Inferior parietal cortex (tissue), 1 donor: ENCODE measurements around the gene FYTTD1.

Source experiments
- DNase-seq: peaks from one replicate; pipeline ENCODE4 v3.0.0-alpha.2; 2016; ENCODE audit errors: extremely low spot score

Gene FYTTD1

GRCh38 chr3:197793247-197793646 lies 43.6 kb downstream of the FYTTD1 start:
- no peak for DNase-seq

- no peak for DNase-seq
These were observed 44.4 kb downstream of the FYTTD1 start for GRCh38 chr3:197794115-197794514.

- no peak for DNase-seq
These were observed 45.5 kb downstream of the FYTTD1 start for GRCh38 chr3:197795200-197795599.

GRCh38 chr3:197796087-197796486 lies 46.4 kb downstream of the FYTTD1 start:
- DNase-seq = no peak

GRCh38 chr3:197798863-197799262 lies 49.2 kb downstream of the FYTTD1 start:
- no peak for DNase-seq

GRCh38 chr3:197800379-197800778 lies 50.7 kb downstream of the FYTTD1 start:
- DNase-seq = no peak

- DNase-seq = no peak
These were observed 52.5 kb downstream of the FYTTD1 start for GRCh38 chr3:197801891-197802778.

- no peak for DNase-seq
These were observed 53.2 kb downstream of the FYTTD1 start for GRCh38 chr3:197802779-197803459.

GRCh38 chr3:197804511-197804910 lies 54.8 kb downstream of the FYTTD1 start:
- DNase-seq = no peak

GRCh38 chr3:197807969-197808587 lies 58.4 kb downstream of the FYTTD1 start:
- DNase-seq = no peak

- no peak for DNase-seq
These were observed 59.8 kb downstream of the FYTTD1 start for GRCh38 chr3:197809356-197810020.

GRCh38 chr3:197810901-197811300 lies 61.2 kb downstream of the FYTTD1 start:
- DNase-seq = no peak

- DNase-seq = no peak
These were observed 61.7 kb downstream of the FYTTD1 start for GRCh38 chr3:197811343-197811742.

GRCh38 chr3:197814372-197814771 lies 64.7 kb downstream of the FYTTD1 start:
- no peak for DNase-seq

- DNase-seq = no peak
These were observed 71.1 kb downstream of the FYTTD1 start for GRCh38 chr3:197820550-197821335.

- no peak for DNase-seq
These were observed 79.8 kb downstream of the FYTTD1 start for GRCh38 chr3:197829397-197830045.

GRCh38 chr3:197830308-197830966 lies 80.8 kb downstream of the FYTTD1 start:
- no peak for DNase-seq

- no peak for DNase-seq
These were observed 81.3 kb downstream of the FYTTD1 start for GRCh38 chr3:197830967-197831313.

- no peak for DNase-seq
These were observed 84.4 kb downstream of the FYTTD1 start for GRCh38 chr3:197833930-197834715.

GRCh38 chr3:197835509-197835908 lies 85.8 kb downstream of the FYTTD1 start:
- DNase-seq = no peak
